Tibial nerve (tissue), 4 donors: ENCODE results near the gene TYMS. TPM values are rescaled to one million over a fixed set of nuclear protein-coding genes. Genes with fewer than 3 reads are reported as not detected.

Experiments used
- DNase-seq, 2 donors: peaks; one replicate each; pipeline ENCODE4 v3.0.0-alpha.2; 2019; ENCODE audit warnings: low spot score in 2 of 2
- H3K27ac ChIP-seq, 4 donors: fragments of 200-600 bp; sonication (generic) in 3 of 4; one replicate each; pipeline ENCODE4 v1.5.1; 2017 to 2019; ENCODE audit warnings: mild to moderate bottlenecking in 1 of 4
- H3K27me3 ChIP-seq, 2 donors: fragments of 200-600 bp; sonication (generic) in 1 of 2; one replicate each; pipeline versions ENCODE4 v1.5.1 to v1.6.0; 2017 to 2019
- H3K36me3 ChIP-seq, 3 donors: fragments of 200-600 bp; sonication (generic); one replicate each; pipeline ENCODE4 v1.5.1; 2018 to 2019
- H3K4me1 ChIP-seq, 4 donors: fragments of 200-600 bp; sonication (generic) in 3 of 4; one replicate each; pipeline ENCODE4 v1.5.1; 2017 to 2019
- H3K4me3 ChIP-seq, 4 donors: fragments of 200-600 bp; sonication (generic) in 3 of 4; one replicate each; pipeline ENCODE4 v1.5.1; 2017 to 2019; ENCODE audit warnings: mild to moderate bottlenecking in 1 of 4, moderate library complexity in 1 of 4
- H3K9me3 ChIP-seq, 4 donors: fragments of 200-600 bp; sonication (generic) in 3 of 4; one replicate each; pipeline ENCODE4 v1.5.1; 2017 to 2019
- EP300 ChIP-seq, 2 donors: sonication (generic); formaldehyde crosslinking; IDR thresholded peaks; one replicate each; pipeline ENCODE4 v1.6.1; 2017; ENCODE audit warnings: antibody characterized with exemption in 2 of 2, mild to moderate bottlenecking in 1 of 2
- POLR2A ChIP-seq, 2 donors: fragments of 450-650 bp; IDR thresholded peaks; one replicate each; pipeline ENCODE4 v1.6.1; 2017; ENCODE audit warnings: antibody characterized with exemption in 2 of 2, mild to moderate bottlenecking in 2 of 2, moderate library complexity in 2 of 2
- WGBS, 2 donors: methylation state at CpG; one replicate each; pipeline ENCODE4 v1.1.5; 2018; 5-methylcytosine and 5-hydroxymethylcytosine counted together
- total RNA-seq, 4 donors: library from RNA; depleted of rRNA; stranded (reverse); fragments of >200 nt; gene quantifications; one replicate each; pipeline ENCODE4 v1.1.0, GENCODE V29; 2016
- TF ChIP-seq, protein P1 (sequence below), 5 experiments: fragments of 200-600 bp in 3 of 5; fragments of 450-650 bp in 2 of 5; sonication (generic) in 3 of 5; IDR thresholded peaks; one replicate each; pipeline ENCODE4 v1.5.1; 2016 to 2019; ENCODE audit warnings: antibody characterized with exemption in 5 of 5, mild to moderate bottlenecking in 3 of 5, moderate library complexity in 2 of 5

TYMS gene
- total RNA-seq, 4 donors from 2014 or later, result 0.84 to 4.2 (median 0.90) TPM; not detected in 1

DNA sequence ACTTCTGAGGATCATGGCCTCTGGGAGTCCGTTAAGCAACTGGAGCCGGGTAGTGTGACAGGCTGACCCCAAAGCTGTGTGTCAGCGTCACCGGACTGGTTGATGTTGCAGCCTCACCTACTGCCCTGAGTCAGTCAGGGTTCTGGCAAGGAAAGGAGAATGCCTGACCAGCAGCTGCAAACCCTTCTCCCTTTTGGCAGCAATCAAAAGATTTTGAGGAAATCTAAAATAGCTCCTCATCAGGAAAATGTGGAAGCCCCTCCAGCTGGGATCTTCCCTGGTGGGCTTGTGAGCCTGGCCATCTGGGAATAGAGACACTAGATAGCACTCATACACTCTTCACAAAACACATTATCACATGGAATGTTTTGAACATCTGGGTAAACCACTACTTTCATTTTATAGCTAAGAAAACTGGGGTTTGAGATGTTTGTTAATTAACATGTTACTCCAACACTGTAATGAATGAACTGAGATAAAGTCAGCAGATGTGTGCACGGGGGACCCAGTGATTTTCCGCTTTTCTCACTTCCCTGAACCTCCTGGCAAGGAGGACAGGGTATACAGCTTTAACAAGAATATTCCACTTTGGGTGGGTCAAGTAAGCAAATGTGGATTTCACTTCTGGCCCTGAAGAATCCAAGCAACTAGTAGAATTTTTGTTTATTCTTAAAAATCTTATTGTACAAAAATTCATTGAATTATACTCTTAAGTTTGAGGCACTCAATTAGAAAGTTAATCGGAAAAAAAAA is 36.0 kb upstream of the TYMS start:
- no peaks in the 10 kb centered on the region for H3K36me3 ChIP-seq
- no peak for TF ChIP-seq EP300 (IDR thresholded peaks at IDR 0.05)
- TF ChIP-seq, protein P1, sequence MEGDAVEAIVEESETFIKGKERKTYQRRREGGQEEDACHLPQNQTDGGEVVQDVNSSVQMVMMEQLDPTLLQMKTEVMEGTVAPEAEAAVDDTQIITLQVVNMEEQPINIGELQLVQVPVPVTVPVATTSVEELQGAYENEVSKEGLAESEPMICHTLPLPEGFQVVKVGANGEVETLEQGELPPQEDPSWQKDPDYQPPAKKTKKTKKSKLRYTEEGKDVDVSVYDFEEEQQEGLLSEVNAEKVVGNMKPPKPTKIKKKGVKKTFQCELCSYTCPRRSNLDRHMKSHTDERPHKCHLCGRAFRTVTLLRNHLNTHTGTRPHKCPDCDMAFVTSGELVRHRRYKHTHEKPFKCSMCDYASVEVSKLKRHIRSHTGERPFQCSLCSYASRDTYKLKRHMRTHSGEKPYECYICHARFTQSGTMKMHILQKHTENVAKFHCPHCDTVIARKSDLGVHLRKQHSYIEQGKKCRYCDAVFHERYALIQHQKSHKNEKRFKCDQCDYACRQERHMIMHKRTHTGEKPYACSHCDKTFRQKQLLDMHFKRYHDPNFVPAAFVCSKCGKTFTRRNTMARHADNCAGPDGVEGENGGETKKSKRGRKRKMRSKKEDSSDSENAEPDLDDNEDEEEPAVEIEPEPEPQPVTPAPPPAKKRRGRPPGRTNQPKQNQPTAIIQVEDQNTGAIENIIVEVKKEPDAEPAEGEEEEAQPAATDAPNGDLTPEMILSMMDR (IDR thresholded peaks at IDR 0.05), result no peak
- TF ChIP-seq POLR2A (IDR thresholded peaks at IDR 0.05), result no peak
- H3K27me3 ChIP-seq, result no peaks in the 10 kb centered on the region
- H3K9me3 ChIP-seq, result no peaks in the 10 kb centered on the region
- WGBS, 2 donors, result 40 to 47% methylated on average over 7 of the region's 7 CpGs
- H3K4me1 ChIP-seq, result peaks cover 0 to 2% (median 0%) of the 10 kb centered on the region in 4 donors
- no peak for DNase-seq
- no peak overlapping the region for H3K4me3 ChIP-seq
- no peak overlapping the region for H3K27ac ChIP-seq

DNA sequence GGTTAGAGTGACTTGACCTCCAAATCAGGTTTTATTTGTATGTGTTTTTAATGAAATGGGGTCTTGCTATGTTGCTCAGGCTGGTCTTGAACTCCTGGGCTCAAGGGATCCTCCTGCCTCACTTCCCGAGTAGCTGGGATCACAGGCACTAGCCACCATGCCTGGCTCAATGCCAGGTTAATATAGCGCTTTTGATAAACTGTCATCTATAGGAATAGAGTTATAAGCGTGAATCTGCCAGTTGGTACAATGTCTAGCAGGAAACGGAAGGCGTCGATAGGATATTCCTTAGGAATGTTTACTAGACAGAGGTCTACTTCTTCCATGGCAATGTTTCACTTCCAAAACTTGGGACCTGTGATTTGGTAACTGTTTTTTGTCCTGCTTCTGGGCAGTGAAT is 35.2 kb upstream of the TYMS start:
- H3K4me1 ChIP-seq, result no peaks in the 10 kb centered on the region
- WGBS, 2 donors, result 76 to 79% methylated on average over 6 of the region's 6 CpGs
- no peak overlapping the region for H3K4me3 ChIP-seq
- H3K9me3 ChIP-seq, result no peaks in the 10 kb centered on the region
- DNase-seq, result no peak
- H3K27ac ChIP-seq, result no peak overlapping the region
- H3K36me3 ChIP-seq, result no peaks in the 10 kb centered on the region
- no peaks in the 10 kb centered on the region for H3K27me3 ChIP-seq
- TF ChIP-seq, protein P1 (IDR thresholded peaks at IDR 0.05), result no peak
- TF ChIP-seq POLR2A (IDR thresholded peaks at IDR 0.05) (no peak), EP300 (IDR thresholded peaks at IDR 0.05) (no peak)

DNA sequence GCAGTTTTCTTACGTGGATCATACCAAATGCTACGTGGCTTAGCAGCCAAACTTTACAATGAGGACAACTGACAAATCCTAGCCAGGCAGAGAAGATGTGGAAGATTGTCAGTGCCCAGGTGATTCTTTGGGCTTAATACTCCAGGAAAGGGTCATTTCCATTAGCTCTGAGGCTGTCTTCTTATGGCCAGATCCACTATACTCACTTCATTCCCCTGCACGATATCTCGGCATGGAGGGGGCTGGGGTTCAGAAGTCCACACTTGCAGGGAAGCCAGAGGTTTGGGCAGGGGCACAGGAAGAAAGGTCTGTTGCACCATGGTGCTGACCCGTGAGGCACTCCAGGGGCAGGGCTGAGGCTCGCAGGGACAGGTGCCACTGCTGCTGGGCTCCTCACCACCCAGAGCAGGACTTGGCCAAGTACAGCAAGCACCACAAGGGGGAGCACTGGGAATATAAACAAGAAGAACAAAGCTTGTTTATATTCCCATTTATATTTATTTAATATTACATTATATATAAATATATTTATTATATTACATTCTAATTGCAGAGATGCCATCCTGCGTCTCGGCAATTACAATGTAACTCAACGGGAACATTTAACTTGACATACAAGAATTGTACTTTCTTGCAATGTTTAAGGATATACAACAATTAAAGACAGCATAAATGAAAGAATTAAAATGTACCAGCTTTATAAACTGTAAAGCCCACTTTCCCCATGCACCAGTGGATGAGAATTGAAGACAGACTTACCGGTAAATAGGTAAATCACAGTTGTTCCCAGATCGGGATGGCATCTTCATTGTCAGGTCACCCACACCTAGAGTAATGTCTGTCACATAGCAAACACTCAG is 33.5 kb upstream of the TYMS start:
- WGBS, 2 donors, result 59 to 60% methylated on average over 11 of the region's 11 CpGs
- Histone ChIP-seq H3K27me3 (no peaks in the 10 kb centered on the region), H3K4me3 (no peak overlapping the region), H3K9me3 (no peaks in the 10 kb centered on the region), H3K27ac (no peak overlapping the region), H3K36me3 (no peaks in the 10 kb centered on the region), H3K4me1 (no peaks in the 10 kb centered on the region)
- TF ChIP-seq EP300 (IDR thresholded peaks at IDR 0.05), result no peak
- TF ChIP-seq, protein P1 (IDR thresholded peaks at IDR 0.05), result peak; percentile 25 to 75 (median 46)
- peak; percentile 43 to 85 for DNase-seq

DNA sequence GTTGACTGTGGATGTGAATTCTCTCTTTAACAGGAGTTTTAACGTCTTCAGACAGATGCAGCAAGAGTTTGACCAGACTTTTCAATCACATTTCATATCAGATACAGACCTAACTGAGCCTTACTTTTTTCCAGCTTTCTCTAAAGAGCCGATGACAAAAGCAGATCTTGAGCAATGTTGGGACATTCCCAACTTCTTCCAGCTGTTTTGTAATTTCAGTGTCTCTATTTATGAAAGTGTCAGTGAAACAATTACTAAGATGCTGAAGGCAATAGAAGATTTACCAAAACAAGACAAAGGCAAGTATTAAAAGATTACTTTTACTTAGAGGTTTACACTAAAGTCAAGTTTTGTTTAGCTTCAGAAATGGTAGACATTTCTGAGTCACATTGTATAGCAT is 30.2 kb upstream of the TYMS start:
- H3K27ac ChIP-seq, result no peak overlapping the region
- TF ChIP-seq, protein P1 (IDR thresholded peaks at IDR 0.05), result no peak
- TF ChIP-seq EP300 (IDR thresholded peaks at IDR 0.05) (no peak), POLR2A (IDR thresholded peaks at IDR 0.05) (no peak)
- H3K9me3 ChIP-seq, result no peaks in the 10 kb centered on the region
- H3K36me3 ChIP-seq, result no peaks in the 10 kb centered on the region
- H3K4me3 ChIP-seq, result no peak overlapping the region
- no peaks in the 10 kb centered on the region for H3K27me3 ChIP-seq
- no peaks in the 10 kb centered on the region for H3K4me1 ChIP-seq
- no peak for DNase-seq
- 68 to 72% methylated on average over 2 of the region's 2 CpGs for WGBS, 2 donors
